Spleen (tissue), 11 donors: ENCODE measurements around the gene PAGR1. TPM values are rescaled to one million over a fixed set of nuclear protein-coding genes. Genes with fewer than 3 reads are reported as not detected.

Experiments
- DNase-seq: peaks from one replicate; pipeline ENCODE4 v3.0.0-alpha.2; 2020
- H3K27ac ChIP-seq, 8 donors: fragments of 200-600 bp; sonication (generic) in 7 of 8; 1 replicate in 4 of 8; 2 replicates in 4 of 8; pipeline versions ENCODE4 v1.5.0 to v1.8.0; 2016 to 2021; ENCODE audit warnings: inconsistent platforms in 4 of 8, mild to moderate bottlenecking in 4 of 8, moderate library complexity in 1 of 8
- H3K27me3 ChIP-seq, 7 donors: fragments of 200-600 bp; sonication (generic) in 6 of 7; replicated peaks in 1 of 7; 1 replicate in 4 of 7; 2 replicates in 3 of 7; pipeline versions ENCODE4 v1.5.0 to v1.8.0; 2016 to 2021; ENCODE audit warnings: inconsistent platforms in 3 of 7, mild to moderate bottlenecking in 1 of 7
- H3K36me3 ChIP-seq, 6 donors: fragments of 200-600 bp; sonication (generic) in 5 of 6; 1 replicate in 4 of 6; 2 replicates in 2 of 6; pipeline versions ENCODE4 v1.5.0 to v1.8.0; 2016 to 2021; ENCODE audit warnings: inconsistent platforms in 2 of 6
- H3K4me1 ChIP-seq, 6 donors: fragments of 200-600 bp; sonication (generic) in 5 of 6; 1 replicate in 3 of 6; 2 replicates in 3 of 6; pipeline versions ENCODE4 v1.5.0 to v1.8.0; 2016 to 2021; ENCODE audit warnings: inconsistent platforms in 3 of 6
- H3K4me3 ChIP-seq, 8 donors: fragments of 200-600 bp; sonication (generic) in 7 of 8; 1 replicate in 4 of 8; 2 replicates in 4 of 8; pipeline versions ENCODE4 v1.5.0 to v1.8.0; 2016 to 2021; ENCODE audit warnings: inconsistent platforms in 4 of 8, mild to moderate bottlenecking in 4 of 8, moderate library complexity in 2 of 8
- H3K9me3 ChIP-seq, 8 donors: fragments of 200-600 bp; sonication (generic) in 7 of 8; 1 replicate in 4 of 8; 2 replicates in 4 of 8; pipeline versions ENCODE4 v1.5.0 to v1.8.0; 2016 to 2021; ENCODE audit warnings: inconsistent platforms in 4 of 8
- CTCF ChIP-seq, 11 experiments: fragments of 200-600 bp in 7 of 11; fragments of 450-650 bp in 4 of 11; sonication (generic) in 4 of 11; IDR thresholded peaks in 8 of 11; conservative IDR thresholded peaks in 3 of 11; 1 replicate in 7 of 11; 2 replicates in 4 of 11; pipeline versions ENCODE4 v1.4.0 to v1.8.0; 2016 to 2021; ENCODE audit warnings: antibody characterized with exemption in 11 of 11, inconsistent platforms in 4 of 11, mild to moderate bottlenecking in 1 of 11
- POLR2A ChIP-seq, 3 donors: fragments of 450-650 bp; IDR thresholded peaks; one replicate each; pipeline ENCODE4 v1.5.1; 2017; ENCODE audit warnings: antibody characterized with exemption in 3 of 3, mild to moderate bottlenecking in 1 of 3
- POLR2AphosphoS5 ChIP-seq, 3 donors: sonication (generic); formaldehyde crosslinking; IDR thresholded peaks; one replicate each; pipeline ENCODE4 v1.5.1; 2017; ENCODE audit warnings: antibody characterized with exemption in 3 of 3
- WGBS, 5 donors: extraction: QIAGEN DNeasy Blood & Tissue Kit in 3 of 5; methylation state at CpG; one replicate each; pipeline versions ENCODE4 v1.1.5 to v1.1.7; 2013 to 2018; 5-methylcytosine and 5-hydroxymethylcytosine counted together
- intact Hi-C: fragments of 100-400 bp; cut with DNase I; formaldehyde crosslinking; loops from one replicate; pipeline ENCODE4 v1.15.0; 2023; ENCODE audit warnings: low total_unique reads
- polyA plus RNA-seq, 3 donors: library from polyadenylated mRNA; stranded (reverse); fragments of 200-250 nt; gene quantifications; one replicate each; pipeline ENCODE4 v1.2.1, GENCODE V29; 2013
- total RNA-seq, 7 donors: library from RNA; depleted of rRNA in 3 of 7; stranded (reverse); fragments of >200 nt in 3 of 7; fragmentation: NEBNext Ultra II Directional in 4 of 7; extraction: Animal tissue kit (Norgen Biotek cat#: 25700) in 4 of 7; gene quantifications; one replicate each; pipeline versions ENCODE4 v1.1.0 to v1.2.1, GENCODE V29; 2016 to 2021
- donor health status: healthy with polysubstance abuse.
- donor health status: DM: no; HTN: no; CAD: no; lungs with moderate emphysema.
- donor health status: DM: no; HTN: no; CAD: no.
- donor health status: Bipolar disorder and iron deficiency.
- donor health status: healthy.
- donor health status: DM: no; HTN: no; CAD: no.
- donor health status: DM: yes; HTN: yes; CAD: no.

The PAGR1 gene
- total and polyA plus RNA-seq, 10 donors: 17.3 to 46.4 (median 31.7) TPM

- H3K36me3 ChIP-seq: peaks cover 0 to 100% (median 92%) of the 10 kb centered on the region in 6 donors
- H3K27ac ChIP-seq: peak overlapping the region in 4 of 8 donors; percentile 14 to 67 (median 32)
- H3K4me1 ChIP-seq: peaks cover 0 to 17% (median 6%) of the 10 kb centered on the region in 6 donors
- no peak for TF ChIP-seq POLR2A (IDR thresholded peaks at IDR 0.05)
- TF ChIP-seq CTCF (IDR thresholded peaks at IDR 0.05 in 8 of 11, conservative IDR thresholded peaks at IDR 0.05 in 3 of 11): no peak
- peak; percentile 72 to 80 (median 74) for TF ChIP-seq POLR2AphosphoS5 (IDR thresholded peaks at IDR 0.05)
- H3K4me3 ChIP-seq: no peak overlapping the region
- no peaks in the 10 kb centered on the region for H3K9me3 ChIP-seq
- intact Hi-C loops: no loop called here
- 76 to 87% (median 76%) methylated on average over 9 to 10 of the region's 10 CpGs for WGBS, 5 donors
- H3K27me3 ChIP-seq: no peaks in the 10 kb centered on the region
- DNase-seq: no peak
Observed at GRCh38 chr16:29840240-29840639, 24.3 kb downstream of the PAGR1 start.

GRCh38 chr16:29841631-29842030 lies 25.7 kb downstream of the PAGR1 start:
- TF ChIP-seq CTCF (IDR thresholded peaks at IDR 0.05 in 8 of 11, conservative IDR thresholded peaks at IDR 0.05 in 3 of 11) (no peak), POLR2A (IDR thresholded peaks at IDR 0.05) (no peak), POLR2AphosphoS5 (IDR thresholded peaks at IDR 0.05) (peak in 1 of 3 donors; percentile 71)
- WGBS, 5 donors: 92 to 97% (median 94%) methylated on average over 11 to 23 of the region's 23 CpGs
- H3K4me3 ChIP-seq: no peak overlapping the region
- H3K27me3 ChIP-seq: no peaks in the 10 kb centered on the region
- no peaks in the 10 kb centered on the region for H3K9me3 ChIP-seq
- H3K27ac ChIP-seq: no peak overlapping the region
- H3K4me1 ChIP-seq: peaks cover 0 to 17% (median 6%) of the 10 kb centered on the region in 6 donors
- intact Hi-C loops: no loop called here
- peaks cover 0 to 100% (median 93%) of the 10 kb centered on the region in 6 donors for H3K36me3 ChIP-seq
- DNase-seq: no peak

GRCh38 chr16:29842732-29843346 lies 26.9 kb downstream of the PAGR1 start:
- Histone ChIP-seq H3K4me3 (no peak overlapping the region), H3K36me3 (peaks cover 0 to 100% (median 93%) of the 10 kb centered on the region in 6 donors), H3K4me1 (peaks cover 0 to 17% (median 6%) of the 10 kb centered on the region in 6 donors), H3K9me3 (no peaks in the 10 kb centered on the region), H3K27ac (no peak overlapping the region), H3K27me3 (no peaks in the 10 kb centered on the region)
- 95 to 97% (median 96%) methylated on average over 9 of the region's 9 CpGs for WGBS, 5 donors
- DNase-seq: no peak
- TF ChIP-seq CTCF (IDR thresholded peaks at IDR 0.05 in 8 of 11, conservative IDR thresholded peaks at IDR 0.05 in 3 of 11) (no peak), POLR2AphosphoS5 (IDR thresholded peaks at IDR 0.05) (peak in 1 of 3 donors; percentile 34)
- intact Hi-C loops: no loop called here

GRCh38 chr16:29843931-29844330 lies 28.0 kb downstream of the PAGR1 start:
- TF ChIP-seq CTCF (IDR thresholded peaks at IDR 0.05 in 8 of 11, conservative IDR thresholded peaks at IDR 0.05 in 3 of 11) (no peak), POLR2A (IDR thresholded peaks at IDR 0.05) (no peak)
- no peak for DNase-seq
- no peak overlapping the region for H3K27ac ChIP-seq
- H3K9me3 ChIP-seq: no peaks in the 10 kb centered on the region
- H3K4me3 ChIP-seq: no peak overlapping the region
- H3K27me3 ChIP-seq: no peaks in the 10 kb centered on the region
- 90 to 95% (median 93%) methylated on average over 5 to 8 of the region's 8 CpGs for WGBS, 5 donors
- H3K36me3 ChIP-seq: peaks cover 0 to 100% (median 86%) of the 10 kb centered on the region in 6 donors
- H3K4me1 ChIP-seq: peaks cover 0 to 21% (median 13%) of the 10 kb centered on the region in 6 donors
- intact Hi-C loops: no loop called here
